HepG2 (cell line): ENCODE measurements around the gene RSKR. TPM values are rescaled to one million over a fixed set of nuclear protein-coding genes. Genes with fewer than 3 reads are reported as not detected.

Experiments
- CBX5 ChIP-seq: sonication (generic); formaldehyde crosslinking; IDR thresholded peaks from 2 replicates; pipeline ENCODE4 v1.4.0; 2020; ENCODE audit warnings: missing genetic modification reagents, borderline replicate concordance
- GLMP ChIP-seq: sonication (generic); formaldehyde crosslinking; IDR thresholded peaks from 2 replicates; pipeline ENCODE4 v1.9.0; 2021; ENCODE audit warnings: missing genetic modification reagents, mild to moderate bottlenecking, borderline replicate concordance
- HDAC1 ChIP-seq: sonication (generic); formaldehyde crosslinking; IDR thresholded peaks from 2 replicates; pipeline ENCODE4 v1.5.1; 2020; ENCODE audit warnings: mild to moderate bottlenecking, missing genetic modification reagents
- HDAC6 ChIP-seq: fragments of 200-600 bp; sonication (generic); IDR thresholded peaks from 2 replicates; pipeline ENCODE4 v1.7.0; 2017; ENCODE audit warnings: mild to moderate bottlenecking, antibody characterized with exemption, low read length, low read depth
- HNRNPL ChIP-seq: fragments of 200-400 bp; formaldehyde crosslinking; IDR thresholded peaks from 2 replicates; pipeline ENCODE4 v1.6.1; 2017; ENCODE audit warnings: mild to moderate bottlenecking, low read depth, low read length
- IRF2 ChIP-seq: IDR thresholded peaks from 2 replicates; pipeline ENCODE4 v1.6.1; 2018; ENCODE audit warnings: missing genetic modification reagents, missing compliant biosample characterization
- MLXIP ChIP-seq: sonication (generic); formaldehyde crosslinking; IDR thresholded peaks from 2 replicates; pipeline ENCODE4 v1.9.0; 2021; ENCODE audit warnings: missing genetic modification reagents, borderline replicate concordance
- U2AF1 ChIP-seq: fragments of 200-400 bp; formaldehyde crosslinking; optimal IDR thresholded peaks from 2 replicates; pipeline ENCODE3; 2017; ENCODE audit warnings: mild to moderate bottlenecking, low read depth, low read length
- ZBTB38 ChIP-seq: sonication (generic); formaldehyde crosslinking; IDR thresholded peaks from 2 replicates; pipeline ENCODE4 v1.5.1; 2020; ENCODE audit warnings: mild to moderate bottlenecking, missing genetic modification reagents
- ZFP1 ChIP-seq: IDR thresholded peaks from 2 replicates; pipeline ENCODE4 v1.6.1; 2016
- ZFP36 ChIP-seq: fragments of 150-350 bp; IDR thresholded peaks from 2 replicates; pipeline ENCODE4 v1.6.1; 2018; ENCODE audit warnings: borderline replicate concordance, low read length, low read depth; ENCODE audit not compliant: partially characterized antibody
- ZKSCAN5 ChIP-seq: sonication (generic); formaldehyde crosslinking; IDR thresholded peaks from 2 replicates; pipeline ENCODE4 v1.5.1; 2020; ENCODE audit warnings: mild to moderate bottlenecking, missing genetic modification reagents
- ZNF282 ChIP-seq: fragments of 450-650 bp; IDR thresholded peaks from 2 replicates; pipeline ENCODE4 v1.6.1; 2018; ENCODE audit not compliant: partially characterized antibody
- ZNF30 ChIP-seq: sonication (generic); formaldehyde crosslinking; IDR thresholded peaks from 2 replicates; pipeline ENCODE4 v1.5.0; 2020; ENCODE audit warnings: mild to moderate bottlenecking, missing genetic modification reagents
- ZNF335 ChIP-seq: sonication (generic); formaldehyde crosslinking; IDR thresholded peaks from 2 replicates; pipeline ENCODE4 v1.4.0; 2020; ENCODE audit warnings: missing genetic modification reagents
- ZNF343 ChIP-seq: sonication (generic); formaldehyde crosslinking; IDR thresholded peaks from 2 replicates; pipeline ENCODE4 v1.4.0; 2020; ENCODE audit warnings: mild to moderate bottlenecking, missing genetic modification reagents
- ZNF446 ChIP-seq: sonication (generic); formaldehyde crosslinking; IDR thresholded peaks from 2 replicates; pipeline ENCODE4 v1.5.0; 2020; ENCODE audit warnings: mild to moderate bottlenecking, missing genetic modification reagents
- ZNF678 ChIP-seq: sonication (generic); formaldehyde crosslinking; IDR thresholded peaks from 2 replicates; pipeline ENCODE4 v1.4.0; 2020; ENCODE audit warnings: mild to moderate bottlenecking, missing genetic modification reagents
- polyA plus RNA-seq, 8 experiments: library from polyadenylated mRNA; depleted of rRNA in 3 of 8; stranded (reverse) in 7 of 8; unstranded in 1 of 8; fragments of >200 nt; fragmentation: Illumina TruSeq in 4 of 8; extraction: Trizol in 4 of 8; gene quantifications; 2 replicates each; pipeline versions ENCODE4 v1.2.1 to v1.2.3, GENCODE V29; 2011 to 2016; ENCODE audit warnings: low read depth in 4 of 8, missing spikeins in 1 of 8, mixed read lengths in 1 of 8; ENCODE audit not compliant: insufficient read depth in 1 of 8
- total RNA-seq, 5 experiments: library from RNA; depleted of rRNA; stranded (reverse); fragments of >200 nt; fragmentation: Illumina TruSeq; extraction: Trizol; gene quantifications; 2 replicates each; pipeline ENCODE4 v1.2.3, GENCODE V29; 2016; ENCODE audit warnings: low read depth in 1 of 5
- TF ChIP-seq, protein P1 (sequence below): sonication (generic); formaldehyde crosslinking; IDR thresholded peaks from 2 replicates; pipeline ENCODE4 v1.4.0; 2020; ENCODE audit warnings: missing genetic modification reagents, mild to moderate bottlenecking, borderline replicate concordance
- TF ChIP-seq, protein P2 (sequence below): sonication (generic); formaldehyde crosslinking; conservative IDR thresholded peaks from 2 replicates; pipeline ENCODE4 v1.5.0; 2020; ENCODE audit warnings: missing genetic modification reagents
- TF ChIP-seq, protein P3 (sequence below): IDR thresholded peaks from 2 replicates; pipeline ENCODE4 v1.6.1; 2012; ENCODE audit warnings: inconsistent platforms

Gene RSKR
- total and polyA plus RNA-seq, 2 of the 13 experiments (the other 11 are each of a cell fraction or from before 2014, with no cell fraction given): 5.0 to 10.4 TPM

- TF ChIP-seq ZNF282 (no peak), CBX5 (CRISPR knock-in tag) (no peak), ZNF335 (CRISPR knock-in tag) (peak; percentile 44; the same call in 1 of the 2 replicates), HDAC1 (CRISPR knock-in tag) (peak; percentile 95), ZNF678 (no peak), ZBTB38 (CRISPR knock-in tag) (0 out of 2 replicates have a peak, but pooled peaks have one; percentile 19), ZFP36 (no peak), ZNF30 (CRISPR knock-in tag) (no peak), HDAC6 (no peak), HNRNPL (0 out of 2 replicates have a peak, but pooled peaks have one; percentile 22), ZNF446 (CRISPR knock-in tag) (no peak), GLMP (CRISPR knock-in tag) (no peak), U2AF1 (peak; percentile 34), IRF2 (peak; percentile 16; the same call in 1 of the 2 replicates), MLXIP (no peak), ZNF343 (CRISPR knock-in tag) (peak; percentile 75; the same call in 1 of the 2 replicates), ZFP1 (CRISPR knock-in tag) (no peak), ZKSCAN5 (CRISPR knock-in tag) (no peak)
- TF ChIP-seq, protein P1, sequence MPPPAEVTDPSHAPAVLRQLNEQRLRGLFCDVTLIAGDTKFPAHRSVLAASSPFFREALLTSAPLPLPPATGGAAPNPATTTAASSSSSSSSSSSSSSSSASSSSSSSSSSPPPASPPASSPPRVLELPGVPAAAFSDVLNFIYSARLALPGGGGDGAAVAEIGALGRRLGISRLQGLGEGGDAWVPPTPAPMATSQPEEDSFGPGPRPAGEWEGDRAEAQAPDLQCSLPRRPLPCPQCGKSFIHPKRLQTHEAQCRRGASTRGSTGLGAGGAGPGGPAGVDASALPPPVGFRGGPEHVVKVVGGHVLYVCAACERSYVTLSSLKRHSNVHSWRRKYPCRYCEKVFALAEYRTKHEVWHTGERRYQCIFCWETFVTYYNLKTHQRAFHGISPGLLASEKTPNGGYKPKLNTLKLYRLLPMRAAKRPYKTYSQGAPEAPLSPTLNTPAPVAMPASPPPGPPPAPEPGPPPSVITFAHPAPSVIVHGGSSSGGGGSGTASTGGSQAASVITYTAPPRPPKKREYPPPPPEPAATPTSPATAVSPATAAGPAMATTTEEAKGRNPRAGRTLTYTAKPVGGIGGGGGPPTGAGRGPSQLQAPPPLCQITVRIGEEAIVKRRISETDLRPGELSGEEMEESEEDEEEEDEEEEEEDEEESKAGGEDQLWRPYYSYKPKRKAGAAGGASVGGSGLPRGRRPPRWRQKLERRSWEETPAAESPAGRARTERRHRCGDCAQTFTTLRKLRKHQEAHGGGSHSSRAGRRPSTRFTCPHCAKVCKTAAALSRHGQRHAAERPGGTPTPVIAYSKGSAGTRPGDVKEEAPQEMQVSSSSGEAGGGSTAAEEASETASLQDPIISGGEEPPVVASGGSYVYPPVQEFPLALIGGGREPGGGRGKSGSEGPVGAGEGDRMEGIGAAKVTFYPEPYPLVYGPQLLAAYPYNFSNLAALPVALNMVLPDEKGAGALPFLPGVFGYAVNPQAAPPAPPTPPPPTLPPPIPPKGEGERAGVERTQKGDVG (CRISPR knock-in tag): no peak
- TF ChIP-seq, protein P2, sequence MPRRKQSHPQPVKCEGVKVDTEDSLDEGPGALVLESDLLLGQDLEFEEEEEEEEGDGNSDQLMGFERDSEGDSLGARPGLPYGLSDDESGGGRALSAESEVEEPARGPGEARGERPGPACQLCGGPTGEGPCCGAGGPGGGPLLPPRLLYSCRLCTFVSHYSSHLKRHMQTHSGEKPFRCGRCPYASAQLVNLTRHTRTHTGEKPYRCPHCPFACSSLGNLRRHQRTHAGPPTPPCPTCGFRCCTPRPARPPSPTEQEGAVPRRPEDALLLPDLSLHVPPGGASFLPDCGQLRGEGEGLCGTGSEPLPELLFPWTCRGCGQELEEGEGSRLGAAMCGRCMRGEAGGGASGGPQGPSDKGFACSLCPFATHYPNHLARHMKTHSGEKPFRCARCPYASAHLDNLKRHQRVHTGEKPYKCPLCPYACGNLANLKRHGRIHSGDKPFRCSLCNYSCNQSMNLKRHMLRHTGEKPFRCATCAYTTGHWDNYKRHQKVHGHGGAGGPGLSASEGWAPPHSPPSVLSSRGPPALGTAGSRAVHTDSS (CRISPR knock-in tag): no peak
- TF ChIP-seq, protein P3, sequence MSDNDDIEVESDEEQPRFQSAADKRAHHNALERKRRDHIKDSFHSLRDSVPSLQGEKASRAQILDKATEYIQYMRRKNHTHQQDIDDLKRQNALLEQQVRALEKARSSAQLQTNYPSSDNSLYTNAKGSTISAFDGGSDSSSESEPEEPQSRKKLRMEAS: peak; percentile 67
These were observed 47.9 kb upstream of the RSKR start, which contains the start of the genes SDF2 and SUPT6H (continued) for GRCh38 chr17:28661635-28662526.
